ENCODE data around the gene CCSER1.
A peak's percentile ranks its signal among the peaks of the same experiment; 100 is the strongest.
"Not testable (repeated sequence)": the region's sequence is repeated elsewhere in the genome, so short reads cannot be mapped to it uniquely, and the experiment has no call there.

CCSER1 gene

DNA sequence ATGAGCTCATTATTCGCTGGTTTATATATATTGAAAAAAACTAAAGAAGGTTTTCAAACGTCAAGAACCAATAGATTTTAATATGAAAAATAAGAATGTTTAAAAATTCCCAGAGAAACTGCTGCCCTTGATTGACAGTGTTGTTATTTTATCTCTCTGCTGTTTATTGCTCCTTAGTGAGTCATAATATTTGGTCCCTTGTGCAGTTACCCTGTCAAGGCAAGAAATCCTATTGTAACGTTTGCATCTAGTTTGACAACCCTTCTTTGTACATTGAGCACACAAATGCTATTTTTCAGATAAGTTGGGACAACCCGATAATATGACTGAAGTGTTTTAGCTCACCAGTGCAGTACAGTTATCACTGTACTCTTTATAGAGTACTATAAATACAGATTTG lies 349.4 kb downstream of the CCSER1 start:
- H3K4me3 ChIP-seq: no peak overlapping the region
- in situ Hi-C loops (cut with MboI; ENCODE audit: low sequenced_read_pairs): no loop called here

DNA sequence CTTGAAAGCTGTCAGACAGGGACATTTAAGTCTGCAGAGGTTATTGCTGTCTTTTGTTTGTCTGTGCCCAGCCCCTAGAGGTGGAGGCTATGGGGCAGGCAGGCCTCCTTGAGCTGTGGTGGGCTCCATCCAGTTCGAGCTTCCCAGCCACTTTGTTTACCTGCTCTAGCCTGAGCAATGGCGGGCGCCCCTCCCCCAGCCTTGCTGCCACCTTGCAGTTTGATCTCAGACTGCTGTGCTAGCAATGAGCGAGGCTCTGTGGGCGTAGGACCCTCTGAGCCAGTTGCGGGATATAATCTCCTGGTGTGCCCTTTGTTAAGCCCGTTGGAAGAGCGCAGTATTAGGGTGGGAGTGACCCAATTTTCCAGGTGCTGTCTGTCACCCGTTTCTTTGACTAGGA lies 357.7 kb downstream of the CCSER1 start:
- H3K4me3 ChIP-seq; DNase-seq (ENCODE audit: low spot score in 2 of 2); in situ Hi-C loops (cut with MboI; ENCODE audit: low sequenced_read_pairs); H3K9me3 ChIP-seq; H3K4me1 ChIP-seq; H3K36me3 ChIP-seq (replicated peaks); H3K27me3 ChIP-seq (ENCODE audit: low read depth): not testable (repeated sequence)

More for the DNA sequence above, 349.4 kb downstream of the CCSER1 start:
- Histone ChIP-seq H3K27me3 (ENCODE audit: low read depth) (no peaks in the 10 kb centered on the region), H3K4me1 (no peaks in the 10 kb centered on the region), H3K9me3 (no peaks in the 10 kb centered on the region), H3K36me3 (replicated peaks) (no peaks in the 10 kb centered on the region)
- DNase-seq (ENCODE audit: low spot score in 2 of 2): no peak

DNA sequence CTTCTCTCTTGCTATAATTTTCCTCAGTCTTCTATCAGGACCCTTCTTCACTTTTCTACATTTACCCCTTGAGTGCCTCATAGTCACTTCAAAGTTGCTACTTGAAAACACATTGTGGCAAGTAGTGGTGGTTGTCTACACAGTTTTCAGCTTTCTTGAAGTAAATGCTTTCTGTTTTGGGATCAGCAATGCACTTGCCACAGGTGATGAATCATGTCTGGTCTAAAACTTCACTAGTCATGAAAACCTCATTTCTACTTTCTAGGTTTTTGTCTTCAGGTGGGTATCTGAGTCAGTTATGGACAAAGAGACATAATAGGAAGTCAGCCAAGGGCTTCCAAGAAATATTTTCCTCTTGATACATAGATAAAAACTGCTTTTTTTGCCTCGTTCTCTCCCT lies 359.2 kb downstream of the CCSER1 start:
- no peak for DNase-seq (ENCODE audit: low spot score in 2 of 2)
- Histone ChIP-seq H3K4me1 (no peaks in the 10 kb centered on the region), H3K27me3 (ENCODE audit: low read depth) (no peaks in the 10 kb centered on the region), H3K36me3 (replicated peaks) (no peaks in the 10 kb centered on the region), H3K9me3 (no peaks in the 10 kb centered on the region), H3K4me3 (no peak overlapping the region)
- in situ Hi-C loops (cut with MboI; ENCODE audit: low sequenced_read_pairs): no loop called here

DNA sequence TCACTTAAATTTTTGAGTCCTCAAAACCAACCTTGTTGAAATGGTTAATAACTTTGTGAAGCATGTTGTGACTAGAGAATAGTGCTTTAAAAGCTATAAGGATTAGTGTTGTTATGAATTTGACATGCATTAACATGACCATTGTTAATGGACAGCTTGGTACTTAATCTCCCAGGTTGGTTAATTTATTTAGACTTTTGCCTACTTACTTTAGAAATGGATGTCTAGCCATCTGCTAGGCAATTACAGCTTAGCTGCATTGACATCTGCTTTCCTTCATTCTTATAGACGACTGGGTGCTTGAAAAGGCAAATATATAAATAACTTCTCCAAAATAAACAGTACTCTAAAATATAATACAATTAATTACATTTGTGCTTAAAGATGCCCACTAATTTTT lies 368.0 kb downstream of the CCSER1 start:
- Histone ChIP-seq H3K27me3 (ENCODE audit: low read depth) (no peaks in the 10 kb centered on the region), H3K36me3 (replicated peaks) (no peaks in the 10 kb centered on the region), H3K4me3 (no peak overlapping the region), H3K9me3 (no peaks in the 10 kb centered on the region), H3K4me1 (peaks cover 16% of the 10 kb centered on the region)
- in situ Hi-C loops (cut with MboI; ENCODE audit: low sequenced_read_pairs): no loop called here
- peak in 1 of 2 experiments; percentile 77 for DNase-seq (ENCODE audit: low spot score in 2 of 2)

DNA sequence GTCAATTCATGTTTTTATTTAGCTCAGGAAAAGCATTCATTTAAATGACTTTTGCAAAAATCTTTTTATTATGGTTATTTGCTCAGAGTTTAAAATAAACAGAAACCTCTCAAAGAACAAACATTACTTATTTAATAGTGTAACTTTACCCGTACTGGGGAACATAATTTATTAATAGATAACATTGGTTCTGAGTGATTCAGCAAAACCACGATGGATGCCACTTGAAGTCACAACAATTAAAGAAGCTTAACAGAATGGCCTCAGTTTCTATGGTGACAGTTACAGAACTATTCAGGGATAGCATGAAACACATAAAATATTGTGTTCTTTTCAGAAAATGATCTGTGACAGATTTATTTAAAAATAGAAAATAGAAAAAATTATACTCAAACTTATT lies 368.7 kb downstream of the CCSER1 start:
- in situ Hi-C loops (cut with MboI; ENCODE audit: low sequenced_read_pairs): no loop called here
- no peaks in the 10 kb centered on the region for H3K36me3 ChIP-seq (replicated peaks)
- no peaks in the 10 kb centered on the region for H3K27me3 ChIP-seq (ENCODE audit: low read depth)
- no peak for DNase-seq (ENCODE audit: low spot score in 2 of 2)
- peaks cover 16% of the 10 kb centered on the region for H3K4me1 ChIP-seq
- no peak overlapping the region for H3K4me3 ChIP-seq
- no peaks in the 10 kb centered on the region for H3K9me3 ChIP-seq

DNA sequence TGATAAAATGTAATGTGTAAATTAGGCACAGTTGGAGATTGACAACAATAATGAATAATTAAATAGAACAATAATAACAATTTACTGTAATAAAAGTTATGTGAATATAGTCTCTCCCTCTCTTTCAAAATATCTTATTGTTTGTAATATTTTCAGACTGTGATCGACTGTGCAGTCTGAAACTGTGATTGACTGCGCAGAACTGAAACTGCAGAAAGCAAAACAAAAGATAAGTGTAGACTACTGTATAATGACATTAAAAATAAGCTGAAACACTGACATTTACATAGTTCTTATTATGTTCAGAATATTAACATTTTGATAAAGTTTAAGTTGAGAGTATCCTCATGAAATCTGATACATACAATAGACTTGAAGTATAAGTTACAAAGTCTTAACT lies 371.0 kb downstream of the CCSER1 start:
- no peak for DNase-seq (ENCODE audit: low spot score in 2 of 2)
- Histone ChIP-seq H3K4me1 (peaks cover 16% of the 10 kb centered on the region), H3K27me3 (ENCODE audit: low read depth) (no peaks in the 10 kb centered on the region), H3K9me3 (peaks cover 5% of the 10 kb centered on the region; the same call in 1 of the 2 replicates), H3K36me3 (replicated peaks) (no peaks in the 10 kb centered on the region), H3K4me3 (no peak overlapping the region)
- in situ Hi-C loops (cut with MboI; ENCODE audit: low sequenced_read_pairs): no loop called here

DNA sequence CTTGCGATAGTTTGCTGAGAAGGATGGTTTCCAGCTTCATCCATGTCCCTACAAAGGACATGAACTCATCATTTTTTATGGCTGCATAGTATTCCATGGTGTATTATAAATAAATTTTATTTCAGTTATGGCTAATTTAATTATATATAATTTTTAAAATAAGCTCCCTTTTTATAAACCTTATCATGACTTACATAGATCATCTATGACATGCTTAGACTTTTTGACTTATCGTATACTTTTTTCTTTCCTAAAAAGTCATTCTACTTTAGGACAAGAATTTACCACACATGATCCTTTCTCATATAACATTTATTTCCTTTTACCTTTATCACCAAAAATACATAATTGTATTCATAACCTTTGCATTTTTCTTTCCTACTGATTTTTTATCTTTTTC lies 376.5 kb downstream of the CCSER1 start:
- H3K4me3 ChIP-seq: no peak overlapping the region
- DNase-seq (ENCODE audit: low spot score in 2 of 2): no peak
- in situ Hi-C loops (cut with MboI; ENCODE audit: low sequenced_read_pairs): no loop called here
- peaks cover 14% of the 10 kb centered on the region for H3K9me3 ChIP-seq
- no peaks in the 10 kb centered on the region for H3K27me3 ChIP-seq (ENCODE audit: low read depth)
- no peaks in the 10 kb centered on the region for H3K36me3 ChIP-seq (replicated peaks)
- H3K4me1 ChIP-seq: no peaks in the 10 kb centered on the region

DNA sequence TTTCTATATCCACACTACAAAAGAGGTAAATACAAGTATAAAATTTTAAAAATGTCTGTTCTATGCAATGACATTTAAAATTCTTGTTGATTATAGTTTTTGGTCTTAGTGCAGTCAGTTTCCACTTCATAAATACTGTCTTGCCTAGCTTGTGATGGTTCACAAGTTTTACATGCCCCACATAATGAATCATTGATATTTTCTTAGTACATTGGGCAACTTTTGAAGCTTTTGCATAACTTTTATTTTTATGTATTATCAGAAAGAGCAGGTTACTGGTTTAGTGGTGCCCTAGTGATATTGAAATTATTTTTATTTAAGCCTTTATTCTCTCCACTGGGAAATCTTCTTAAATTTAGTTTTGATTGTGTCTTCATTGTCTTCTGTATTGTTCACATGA lies 388.0 kb downstream of the CCSER1 start:
- no peak for DNase-seq (ENCODE audit: low spot score in 2 of 2)
- Histone ChIP-seq H3K4me1 (no peaks in the 10 kb centered on the region), H3K9me3 (no peaks in the 10 kb centered on the region), H3K4me3 (no peak overlapping the region), H3K36me3 (replicated peaks) (no peaks in the 10 kb centered on the region), H3K27me3 (ENCODE audit: low read depth) (no peaks in the 10 kb centered on the region)
- in situ Hi-C loops (cut with MboI; ENCODE audit: low sequenced_read_pairs): no loop called here

DNA sequence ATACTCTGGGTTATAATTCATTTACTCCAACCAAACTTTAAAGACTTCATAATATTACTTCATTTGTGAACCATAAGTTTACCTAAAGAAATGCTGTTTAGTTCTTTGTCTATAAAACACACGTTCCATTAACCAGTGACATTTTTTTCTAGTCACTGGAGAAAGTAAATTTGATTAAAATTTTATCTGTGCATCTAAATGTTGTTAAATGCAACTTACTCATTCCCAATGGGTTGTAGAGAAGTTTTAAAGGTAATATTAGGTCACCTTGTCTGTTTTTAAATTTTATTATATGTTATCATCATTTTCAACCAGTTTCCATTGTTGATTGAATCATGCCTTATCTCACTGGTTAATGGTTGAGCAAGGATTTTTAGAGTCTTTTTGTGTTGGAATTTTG lies 401.4 kb downstream of the CCSER1 start:
- Histone ChIP-seq H3K4me1 (no peaks in the 10 kb centered on the region; the same call in 1 of the 2 replicates), H3K4me3 (no peak overlapping the region), H3K9me3 (no peaks in the 10 kb centered on the region), H3K36me3 (replicated peaks) (no peaks in the 10 kb centered on the region), H3K27me3 (ENCODE audit: low read depth) (no peaks in the 10 kb centered on the region)
- in situ Hi-C loops (cut with MboI; ENCODE audit: low sequenced_read_pairs): no loop called here
- DNase-seq (ENCODE audit: low spot score in 2 of 2): no peak

DNA sequence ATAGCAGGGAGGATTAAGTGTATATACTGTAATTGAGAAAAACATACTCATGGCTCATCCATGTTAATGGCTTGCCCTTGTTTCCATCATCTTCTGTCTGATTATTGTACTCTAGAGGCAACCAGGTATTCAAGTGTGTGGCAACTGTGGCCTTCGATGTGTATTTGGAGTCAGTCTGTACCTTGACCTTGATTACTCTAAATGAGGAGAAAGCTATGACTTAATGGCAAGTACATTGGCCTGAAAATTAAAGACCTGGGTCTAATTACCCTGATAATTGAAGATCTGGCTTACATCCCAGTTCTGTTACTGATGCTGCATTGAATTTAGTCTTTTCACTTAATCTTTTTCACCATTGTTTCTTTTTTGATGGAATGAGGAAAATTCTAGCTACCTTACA lies 409.2 kb downstream of the CCSER1 start:
- H3K4me1 ChIP-seq: peaks cover 30% of the 10 kb centered on the region
- in situ Hi-C loops (cut with MboI; ENCODE audit: low sequenced_read_pairs): no loop called here
- no peak overlapping the region for H3K4me3 ChIP-seq
- no peaks in the 10 kb centered on the region for H3K9me3 ChIP-seq
- peak; percentile 18 to 79 for DNase-seq (ENCODE audit: low spot score in 2 of 2)
- H3K36me3 ChIP-seq (replicated peaks): no peaks in the 10 kb centered on the region
- no peaks in the 10 kb centered on the region for H3K27me3 ChIP-seq (ENCODE audit: low read depth)

DNA sequence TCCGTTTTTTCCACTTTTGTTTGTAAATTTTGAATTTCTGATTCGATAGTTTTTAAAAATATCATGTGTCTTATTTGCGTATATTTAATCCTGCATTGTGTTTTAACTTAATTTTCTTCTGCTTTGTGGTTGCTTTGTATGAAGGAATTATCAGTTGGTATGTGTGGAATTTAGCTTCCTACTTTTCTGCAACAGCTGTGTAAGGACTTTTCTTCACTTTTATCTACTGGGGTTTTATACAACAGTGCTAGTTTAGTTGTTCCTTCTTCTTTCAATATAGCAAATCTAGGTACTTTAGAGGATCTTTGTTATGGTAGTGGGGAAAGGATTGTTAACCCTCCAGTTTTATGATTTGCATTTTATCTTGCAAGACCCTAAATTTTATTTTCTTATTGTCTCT lies 410.3 kb downstream of the CCSER1 start:
- Histone ChIP-seq H3K27me3 (ENCODE audit: low read depth) (no peaks in the 10 kb centered on the region), H3K9me3 (no peaks in the 10 kb centered on the region), H3K4me3 (no peak overlapping the region), H3K4me1 (peaks cover 34% of the 10 kb centered on the region), H3K36me3 (replicated peaks) (no peaks in the 10 kb centered on the region)
- peak in 1 of 2 experiments; percentile 80 for DNase-seq (ENCODE audit: low spot score in 2 of 2)
- in situ Hi-C loops (cut with MboI; ENCODE audit: low sequenced_read_pairs): no loop called here

DNA sequence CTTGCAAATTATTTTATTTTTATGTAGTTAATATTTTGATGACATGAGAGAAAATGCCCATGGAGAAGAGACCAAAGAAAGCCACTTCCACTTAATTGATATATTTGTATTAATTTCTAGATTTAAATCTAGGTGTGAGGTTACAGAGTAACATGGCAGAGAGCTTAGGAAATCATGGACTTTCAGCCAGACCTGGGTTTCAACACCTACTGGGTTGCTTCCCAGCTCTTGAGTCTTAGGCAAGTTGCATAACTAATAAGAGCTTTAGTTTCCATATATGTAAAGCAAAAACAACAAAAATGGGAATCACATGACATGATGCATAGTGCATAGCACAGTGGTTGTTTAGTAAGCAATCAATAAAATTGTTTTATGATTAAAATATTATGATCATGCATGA lies 413.3 kb downstream of the CCSER1 start:
- DNase-seq (ENCODE audit: low spot score in 2 of 2): no peak
- H3K4me3 ChIP-seq: no peak overlapping the region
- H3K27me3 ChIP-seq (ENCODE audit: low read depth): no peaks in the 10 kb centered on the region
- in situ Hi-C loops (cut with MboI; ENCODE audit: low sequenced_read_pairs): no loop called here
- H3K36me3 ChIP-seq (replicated peaks): no peaks in the 10 kb centered on the region
- no peaks in the 10 kb centered on the region for H3K9me3 ChIP-seq
- H3K4me1 ChIP-seq: peaks cover 46% of the 10 kb centered on the region

DNA sequence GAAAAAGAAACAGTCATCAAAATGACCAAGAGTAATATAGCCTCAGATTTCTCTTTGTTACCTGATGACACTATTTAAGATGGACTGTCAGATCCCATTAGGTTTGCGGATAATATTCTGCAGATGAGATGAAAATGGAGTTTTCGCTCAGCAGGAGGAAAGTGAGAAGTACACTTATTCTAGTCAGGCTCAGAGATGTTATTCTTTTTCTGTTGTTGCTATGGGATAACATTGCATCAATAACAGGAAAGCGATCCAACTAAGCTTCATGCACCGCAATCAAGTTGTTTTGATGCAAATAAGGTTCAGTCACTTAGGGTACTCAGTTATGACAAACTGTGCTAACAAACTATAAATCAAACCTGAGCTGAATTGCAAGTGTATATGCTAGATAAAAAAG lies 415.0 kb downstream of the CCSER1 start:
- H3K4me3 ChIP-seq: no peak overlapping the region
- peak; percentile 15 to 67 for DNase-seq (ENCODE audit: low spot score in 2 of 2)
- in situ Hi-C loops (cut with MboI; ENCODE audit: low sequenced_read_pairs): no loop called here
- H3K36me3 ChIP-seq (replicated peaks): no peaks in the 10 kb centered on the region
- peaks cover 34% of the 10 kb centered on the region for H3K4me1 ChIP-seq
- H3K9me3 ChIP-seq: no peaks in the 10 kb centered on the region
- H3K27me3 ChIP-seq (ENCODE audit: low read depth): no peaks in the 10 kb centered on the region

DNA sequence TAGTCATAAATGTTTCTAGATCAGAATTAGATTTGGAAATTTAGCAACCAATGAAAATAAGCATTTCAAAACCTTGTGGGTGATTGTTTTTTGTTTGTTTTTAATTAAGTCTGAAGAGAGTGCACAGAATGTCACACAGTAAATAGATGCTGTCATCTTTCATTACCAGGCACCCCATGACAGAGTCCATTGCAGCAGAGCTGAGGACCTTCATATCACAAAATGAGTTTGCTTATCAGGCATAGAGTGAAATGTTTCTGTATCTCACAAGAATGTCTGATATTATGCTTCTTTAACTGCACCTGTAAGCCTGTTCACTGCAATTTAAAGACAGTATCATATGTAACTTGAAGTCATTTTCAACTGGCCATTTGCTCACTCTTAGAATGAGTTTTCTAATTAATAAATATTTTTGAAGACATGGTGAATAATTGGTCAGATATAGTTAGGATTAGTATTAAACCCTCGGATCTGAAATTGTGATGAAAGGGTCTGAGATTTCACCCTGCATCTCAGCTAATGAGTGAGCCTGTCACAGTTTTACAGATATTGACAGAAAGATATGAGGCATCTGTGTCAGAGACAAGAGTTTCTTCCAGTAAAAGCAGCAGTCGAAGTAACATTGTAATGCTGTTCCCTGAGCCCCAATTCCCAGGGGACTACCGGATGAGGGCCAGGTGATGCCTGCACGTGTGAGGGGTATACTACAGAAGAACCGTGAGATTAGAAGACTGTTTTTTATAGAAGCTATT lies 416.4 kb downstream of the CCSER1 start:
- DNase-seq (ENCODE audit: low spot score in 2 of 2): no peak
- Histone ChIP-seq H3K4me3 (no peak overlapping the region), H3K4me1 (peaks cover 26% of the 10 kb centered on the region), H3K36me3 (replicated peaks) (no peaks in the 10 kb centered on the region), H3K9me3 (no peaks in the 10 kb centered on the region), H3K27me3 (ENCODE audit: low read depth) (no peaks in the 10 kb centered on the region)
- in situ Hi-C loops (cut with MboI; ENCODE audit: low sequenced_read_pairs): no loop called here

DNA sequence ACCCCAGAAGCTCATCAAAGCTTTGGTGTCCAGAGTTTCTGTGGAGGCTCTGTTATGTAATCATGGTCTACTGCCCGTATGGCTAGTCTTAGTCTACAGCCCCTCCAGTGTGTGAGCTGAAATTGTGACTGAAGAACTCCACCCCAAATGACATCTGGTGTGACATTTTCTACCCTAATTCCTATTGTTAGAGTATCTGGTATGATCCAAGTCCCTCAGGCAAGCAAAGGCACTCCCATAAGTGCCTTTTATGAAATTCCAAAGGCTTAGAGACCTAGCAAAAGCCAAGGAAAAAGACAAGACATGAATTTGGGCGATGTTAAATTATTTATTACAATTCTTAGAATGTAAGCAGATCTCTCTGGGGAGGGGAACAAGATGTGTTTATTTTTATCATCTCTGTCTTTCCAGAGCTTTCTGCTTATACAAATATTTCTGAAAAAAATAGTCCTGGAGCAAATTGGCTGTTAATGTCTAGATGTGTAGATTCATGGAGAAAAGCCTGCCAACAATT lies 417.4 kb downstream of the CCSER1 start:
- Histone ChIP-seq H3K4me1 (peaks cover 20% of the 10 kb centered on the region), H3K36me3 (replicated peaks) (no peaks in the 10 kb centered on the region), H3K27me3 (ENCODE audit: low read depth) (no peaks in the 10 kb centered on the region), H3K4me3 (no peak overlapping the region), H3K9me3 (no peaks in the 10 kb centered on the region)
- DNase-seq (ENCODE audit: low spot score in 2 of 2): peak; percentile 28 to 43
- in situ Hi-C loops (cut with MboI; ENCODE audit: low sequenced_read_pairs): no loop called here
